Breast epithelium (tissue), 4 donors: ENCODE measurements around the gene PGBD1. TPM values are rescaled to one million over a fixed set of nuclear protein-coding genes. Genes with fewer than 3 reads are reported as not detected.

Experiments used
- DNase-seq, 2 donors: peaks; one replicate each; pipeline ENCODE4 v3.0.0-alpha.2; 2019; ENCODE audit warnings: low spot score in 2 of 2
- H3K27ac ChIP-seq, 2 donors: fragments of 200-600 bp; sonication (generic) in 1 of 2; one replicate each; pipeline ENCODE4 v1.5.1; 2016 to 2019; ENCODE audit warnings: mild to moderate bottlenecking in 1 of 2
- H3K27me3 ChIP-seq, 2 donors: fragments of 200-600 bp; sonication (generic) in 1 of 2; one replicate each; pipeline versions ENCODE4 v1.5.1 to v1.6.0; 2017 to 2019; ENCODE audit warnings: control low read depth in 1 of 2, mild to moderate bottlenecking in 1 of 2
- H3K36me3 ChIP-seq: fragments of 200-600 bp; one replicate; pipeline ENCODE4 v1.5.1; 2019
- H3K4me1 ChIP-seq, 2 donors: fragments of 200-600 bp; sonication (generic); one replicate each; pipeline ENCODE4 v1.5.1; 2016 to 2019; ENCODE audit warnings: control low read depth in 1 of 2
- H3K4me3 ChIP-seq, 3 donors: fragments of 200-600 bp; sonication (generic); 1 replicate in 2 of 3; 2 replicates in 1 of 3; pipeline ENCODE4 v1.5.1; 2016 to 2019; ENCODE audit warnings: mild to moderate bottlenecking in 3 of 3, moderate library complexity in 2 of 3
- H3K9me3 ChIP-seq, 2 donors: fragments of 200-600 bp; sonication (generic) in 1 of 2; one replicate each; pipeline ENCODE4 v1.5.1; 2016 to 2019; ENCODE audit warnings: control low read depth in 1 of 2
- POLR2A ChIP-seq: fragments of 450-650 bp; IDR thresholded peaks from one replicate; pipeline ENCODE4 v1.6.1; 2016; ENCODE audit warnings: antibody characterized with exemption, mild to moderate bottlenecking, moderate library complexity
- POLR2AphosphoS5 ChIP-seq, 3 donors: sonication (generic); formaldehyde crosslinking; IDR thresholded peaks; one replicate each; pipeline ENCODE4 v1.6.1; 2017; ENCODE audit warnings: antibody characterized with exemption in 3 of 3
- intact Hi-C: fragments of 100-400 bp; cut with DNase I; formaldehyde crosslinking; loops from one replicate; pipeline ENCODE4 v1.15.1; 2023; ENCODE audit warnings: low total_unique reads
- total RNA-seq, 3 donors: library from RNA; depleted of rRNA; stranded (reverse); fragments of >200 nt; gene quantifications; one replicate each; pipeline ENCODE4 v1.1.0, GENCODE V29; 2016
- TF ChIP-seq, protein P1 (sequence below), 3 donors: fragments of 450-650 bp; IDR thresholded peaks; one replicate each; pipeline ENCODE4 v1.5.1; 2016 to 2017; ENCODE audit warnings: antibody characterized with exemption in 3 of 3, mild to moderate bottlenecking in 3 of 3, moderate library complexity in 3 of 3

PGBD1 gene
- total RNA-seq, 3 donors from 2014 or later = 4.2 to 5.9 (median 4.6) TPM

DNA sequence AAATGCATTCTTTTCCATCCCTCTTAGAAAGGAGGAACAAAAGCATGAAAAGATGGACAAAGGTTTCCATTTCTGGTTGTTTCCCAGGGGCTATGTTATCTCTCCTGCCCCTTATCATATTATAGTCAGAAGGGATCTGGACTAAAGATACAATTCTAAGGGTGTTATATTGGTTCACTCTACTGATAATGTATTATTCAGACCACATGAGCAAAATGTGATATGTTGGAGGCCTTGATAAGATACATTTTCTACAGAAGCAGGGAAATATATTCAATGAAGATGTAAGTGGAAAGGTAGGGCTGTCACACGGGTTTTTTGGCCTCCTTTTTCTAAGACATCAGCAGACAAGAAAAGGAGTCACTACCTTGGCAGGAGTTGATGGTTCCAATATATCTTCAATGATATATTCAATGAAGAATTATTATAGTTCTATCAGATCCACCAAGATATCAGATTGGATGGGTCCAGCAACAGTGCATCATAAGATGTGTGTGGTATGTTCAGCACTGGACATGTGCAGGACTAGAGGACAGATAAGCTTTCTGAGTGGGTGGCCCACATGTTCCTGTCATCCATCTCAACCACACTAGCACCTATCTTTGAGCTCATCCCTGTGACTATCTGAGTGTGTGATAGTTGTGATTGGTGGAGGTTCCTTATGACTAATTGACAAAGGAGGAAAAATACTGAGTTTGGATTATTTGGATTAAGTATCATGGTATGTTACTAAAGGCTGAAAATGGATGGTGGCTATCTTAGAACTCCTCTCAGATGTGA, 62.7 kb downstream of the PGBD1 start:
- Histone ChIP-seq H3K27me3 (no peaks in the 10 kb centered on the region), H3K27ac (no peak overlapping the region), H3K4me3 (no peak overlapping the region), H3K9me3 (no peaks in the 10 kb centered on the region), H3K36me3 (no peaks in the 10 kb centered on the region), H3K4me1 (no peaks in the 10 kb centered on the region)
- TF ChIP-seq POLR2A (no peak), POLR2AphosphoS5 (IDR thresholded peaks at IDR 0.05) (no peak)
- TF ChIP-seq, protein P1, sequence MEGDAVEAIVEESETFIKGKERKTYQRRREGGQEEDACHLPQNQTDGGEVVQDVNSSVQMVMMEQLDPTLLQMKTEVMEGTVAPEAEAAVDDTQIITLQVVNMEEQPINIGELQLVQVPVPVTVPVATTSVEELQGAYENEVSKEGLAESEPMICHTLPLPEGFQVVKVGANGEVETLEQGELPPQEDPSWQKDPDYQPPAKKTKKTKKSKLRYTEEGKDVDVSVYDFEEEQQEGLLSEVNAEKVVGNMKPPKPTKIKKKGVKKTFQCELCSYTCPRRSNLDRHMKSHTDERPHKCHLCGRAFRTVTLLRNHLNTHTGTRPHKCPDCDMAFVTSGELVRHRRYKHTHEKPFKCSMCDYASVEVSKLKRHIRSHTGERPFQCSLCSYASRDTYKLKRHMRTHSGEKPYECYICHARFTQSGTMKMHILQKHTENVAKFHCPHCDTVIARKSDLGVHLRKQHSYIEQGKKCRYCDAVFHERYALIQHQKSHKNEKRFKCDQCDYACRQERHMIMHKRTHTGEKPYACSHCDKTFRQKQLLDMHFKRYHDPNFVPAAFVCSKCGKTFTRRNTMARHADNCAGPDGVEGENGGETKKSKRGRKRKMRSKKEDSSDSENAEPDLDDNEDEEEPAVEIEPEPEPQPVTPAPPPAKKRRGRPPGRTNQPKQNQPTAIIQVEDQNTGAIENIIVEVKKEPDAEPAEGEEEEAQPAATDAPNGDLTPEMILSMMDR (IDR thresholded peaks at IDR 0.05) = no peak
- no peak for DNase-seq
- intact Hi-C loops = no loop called here

DNA sequence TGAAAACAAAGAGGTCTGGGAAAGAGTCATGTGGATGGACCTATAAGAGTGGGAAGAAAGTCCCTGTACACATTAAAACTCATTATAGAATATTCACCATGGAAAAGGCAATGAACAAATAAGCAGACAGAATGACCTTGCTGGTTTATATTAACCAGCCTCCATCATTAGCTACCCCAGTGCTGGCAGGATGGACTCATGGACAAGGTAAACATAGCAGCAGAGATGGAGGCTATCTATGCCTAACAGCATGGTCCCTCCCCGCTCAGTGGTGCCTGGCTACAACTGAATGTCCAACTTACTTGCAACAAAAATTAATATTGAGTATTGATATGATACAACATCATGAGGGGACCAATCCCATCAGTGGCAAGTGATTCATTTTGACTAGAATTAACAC, 63.8 kb downstream of the PGBD1 start:
- DNase-seq = no peak
- no peak for TF ChIP-seq POLR2AphosphoS5 (IDR thresholded peaks at IDR 0.05)
- TF ChIP-seq, protein P1 (IDR thresholded peaks at IDR 0.05) = no peak
- TF ChIP-seq POLR2A = no peak
- H3K4me3 ChIP-seq = no peak overlapping the region

DNA sequence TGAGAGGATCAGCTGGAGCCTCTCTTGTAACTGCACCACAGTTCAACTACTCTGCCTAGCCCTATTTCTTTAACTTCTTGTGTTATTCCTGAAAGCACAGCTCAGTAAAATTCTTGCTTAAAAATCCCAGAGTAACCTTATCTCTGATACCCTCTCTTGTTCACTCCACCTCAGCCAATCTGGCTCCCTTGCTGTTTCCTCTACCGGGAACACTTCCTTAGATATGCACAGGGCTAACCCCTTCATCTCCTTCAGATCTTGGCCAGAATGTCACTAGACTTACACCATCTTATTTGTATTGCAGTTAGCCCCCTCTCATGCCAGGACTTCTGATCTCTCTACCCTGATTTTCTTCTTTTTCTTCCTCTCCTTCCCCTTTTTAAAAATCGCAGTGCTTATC, 65.7 kb downstream of the PGBD1 start:
- Histone ChIP-seq H3K27me3 (no peaks in the 10 kb centered on the region), H3K4me1 (peaks cover 0 to 4% of the 10 kb centered on the region in 2 donors), H3K36me3 (no peaks in the 10 kb centered on the region), H3K27ac (no peak overlapping the region), H3K4me3 (no peak overlapping the region), H3K9me3 (no peaks in the 10 kb centered on the region)
- TF ChIP-seq POLR2AphosphoS5 (IDR thresholded peaks at IDR 0.05) (no peak), POLR2A (no peak)
- TF ChIP-seq, protein P1 (IDR thresholded peaks at IDR 0.05) = no peak
- intact Hi-C loops = no loop called here
- no peak for DNase-seq

More for the DNA sequence above, 63.8 kb downstream of the PGBD1 start:
- no peaks in the 10 kb centered on the region for H3K9me3 ChIP-seq
- H3K36me3 ChIP-seq = no peaks in the 10 kb centered on the region
- no peak overlapping the region for H3K27ac ChIP-seq
- no peaks in the 10 kb centered on the region for H3K27me3 ChIP-seq
- no peaks in the 10 kb centered on the region for H3K4me1 ChIP-seq
- intact Hi-C loops = no loop called here

DNA sequence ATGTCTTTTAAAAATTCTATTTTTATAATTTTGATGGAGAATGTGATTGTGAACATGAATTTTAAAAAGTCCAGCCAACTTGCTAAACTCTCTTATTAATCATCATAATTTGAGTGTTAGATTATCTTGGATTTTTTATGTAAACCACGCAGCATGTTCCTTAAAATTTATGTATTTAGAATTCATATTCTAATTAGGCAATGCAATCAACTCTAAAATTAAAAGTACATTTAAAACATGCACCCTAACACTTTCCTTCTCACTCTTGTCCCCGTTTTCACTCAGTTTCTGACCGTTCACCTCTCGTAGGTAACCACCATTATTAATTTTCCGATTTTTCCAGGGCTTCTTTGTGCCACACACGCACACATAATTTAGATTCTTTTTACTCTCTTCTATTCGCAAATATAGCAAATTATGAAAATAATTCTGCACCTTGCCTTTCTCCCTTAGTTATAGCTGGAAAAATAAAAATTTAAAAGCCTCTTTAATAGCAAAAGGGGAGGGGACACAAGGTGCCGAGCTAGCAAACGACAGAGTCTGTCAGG, 68.0 kb downstream of the PGBD1 start:
- TF ChIP-seq POLR2A (no peak), POLR2AphosphoS5 (IDR thresholded peaks at IDR 0.05) (no peak)
- TF ChIP-seq, protein P1 (IDR thresholded peaks at IDR 0.05) = no peak
- H3K27ac ChIP-seq = peak overlapping the region; percentile 62 to 67
- H3K27me3 ChIP-seq = no peaks in the 10 kb centered on the region
- peaks cover 0 to 4% of the 10 kb centered on the region in 2 donors for H3K4me1 ChIP-seq
- peak overlapping the region; percentile 64 to 80 (median 70) for H3K4me3 ChIP-seq
- intact Hi-C loops = no loop called here
- DNase-seq = no peak
- no peaks in the 10 kb centered on the region for H3K9me3 ChIP-seq
- H3K36me3 ChIP-seq = no peaks in the 10 kb centered on the region
